Measurements from ENCODE around the gene STK32B.

Gene STK32B

GRCh38 chr4:5458676-5459075 is 407.4 kb downstream of the STK32B start:
- DNase-seq = no peak

GRCh38 chr4:5459236-5459635 is 408.0 kb downstream of the STK32B start:
- DNase-seq = no peak

- DNase-seq = no peak
Measured at GRCh38 chr4:5460106-5460801, 409.0 kb downstream of the STK32B start.

- DNase-seq = no peak
Measured at GRCh38 chr4:5461477-5461876, 410.2 kb downstream of the STK32B start.

GRCh38 chr4:5462254-5462835 is 411.1 kb downstream of the STK32B start:
- DNase-seq = no peak

- no peak for DNase-seq
Measured at GRCh38 chr4:5462896-5463295, 411.6 kb downstream of the STK32B start.

GRCh38 chr4:5463361-5463760 is 412.1 kb downstream of the STK32B start:
- no peak for DNase-seq

GRCh38 chr4:5463936-5464650 is 412.8 kb downstream of the STK32B start:
- DNase-seq = no peak

GRCh38 chr4:5465529-5465928 is 414.2 kb downstream of the STK32B start:
- no peak for DNase-seq

GRCh38 chr4:5465956-5466355 is 414.7 kb downstream of the STK32B start:
- no peak for DNase-seq

GRCh38 chr4:5467111-5467510 is 415.8 kb downstream of the STK32B start:
- DNase-seq = no peak

GRCh38 chr4:5469151-5469775 is 418.0 kb downstream of the STK32B start:
- DNase-seq = no peak

GRCh38 chr4:5469861-5470260 is 418.6 kb downstream of the STK32B start:
- no peak for DNase-seq

GRCh38 chr4:5470318-5471198 is 419.3 kb downstream of the STK32B start:
- DNase-seq = no peak

GRCh38 chr4:5471206-5471605 is 419.9 kb downstream of the STK32B start:
- no peak for DNase-seq

- DNase-seq = no peak
Measured at GRCh38 chr4:5471691-5472090, 420.4 kb downstream of the STK32B start.

GRCh38 chr4:5472160-5472591 is 420.9 kb downstream of the STK32B start:
- no peak for DNase-seq

GRCh38 chr4:5473125-5473524 is 421.8 kb downstream of the STK32B start:
- DNase-seq = no peak

GRCh38 chr4:5474756-5475155 is 423.5 kb downstream of the STK32B start:
- DNase-seq = no peak

GRCh38 chr4:5477613-5478012 is 426.3 kb downstream of the STK32B start:
- DNase-seq = no peak

GRCh38 chr4:5478169-5478568 is 426.9 kb downstream of the STK32B start:
- DNase-seq = no peak

GRCh38 chr4:5478697-5479096 is 427.4 kb downstream of the STK32B start:
- DNase-seq = no peak
